HG02973 (cell line): ENCODE results near the gene CCSER2.

Experiments used
- ATAC-seq: cut with Tn5 transposase; IDR thresholded peaks from one replicate; pipeline ENCODE4 v1.9.1; 2021; ENCODE audit warnings: moderate library complexity; ENCODE audit not compliant: unreplicated experiment

The CCSER2 gene

DNA sequence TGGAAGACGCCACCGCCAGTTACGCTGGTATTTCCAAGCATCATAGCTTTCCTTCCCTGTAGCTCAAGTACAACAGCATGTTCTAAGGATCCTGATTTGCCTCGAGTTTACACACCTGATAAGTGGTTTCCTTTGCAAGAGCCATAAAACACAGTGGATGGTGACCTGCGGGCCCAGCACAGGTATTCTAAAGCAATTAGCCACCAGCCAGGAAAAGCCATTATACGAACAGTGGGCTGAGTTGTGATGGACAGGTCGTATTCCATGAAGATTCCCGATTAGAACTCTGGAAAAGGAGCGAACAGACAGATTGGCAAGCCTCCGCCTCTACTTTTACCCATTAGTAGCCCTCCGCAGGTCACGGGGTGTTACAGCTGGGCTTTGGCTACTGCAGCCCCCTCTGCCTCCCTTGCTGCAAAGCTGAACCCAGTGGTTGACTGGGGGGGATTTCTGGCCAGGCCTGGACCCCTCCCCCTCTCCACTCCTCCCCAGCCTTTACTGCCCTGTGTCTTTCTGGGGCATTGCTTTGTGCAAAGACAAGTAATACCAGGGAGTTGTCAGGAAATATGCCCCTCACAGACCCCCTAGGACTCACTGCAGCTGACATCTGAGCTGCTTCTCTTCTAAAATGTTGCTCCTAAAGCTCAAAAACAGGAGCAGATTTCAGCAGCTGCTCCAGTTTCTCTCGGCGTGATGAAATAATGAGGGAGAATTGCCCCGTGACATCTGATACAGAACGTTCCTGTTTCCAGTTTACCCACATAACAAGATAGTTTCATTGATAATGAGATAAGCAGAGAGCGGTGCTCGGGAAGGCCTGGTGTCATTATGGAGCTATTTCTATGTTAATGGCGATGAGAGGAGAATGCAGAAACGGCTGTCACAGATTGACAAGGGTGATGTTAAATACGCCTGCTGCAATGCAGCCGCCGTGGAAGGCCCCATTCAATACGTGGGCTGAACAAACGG lies 214.4 kb downstream of the CCSER2 start:
- ATAC-seq: no peak

- ATAC-seq: no peak
Measured at GRCh38 chr10:84543948-84544347, 215.6 kb downstream of the CCSER2 start.

DNA sequence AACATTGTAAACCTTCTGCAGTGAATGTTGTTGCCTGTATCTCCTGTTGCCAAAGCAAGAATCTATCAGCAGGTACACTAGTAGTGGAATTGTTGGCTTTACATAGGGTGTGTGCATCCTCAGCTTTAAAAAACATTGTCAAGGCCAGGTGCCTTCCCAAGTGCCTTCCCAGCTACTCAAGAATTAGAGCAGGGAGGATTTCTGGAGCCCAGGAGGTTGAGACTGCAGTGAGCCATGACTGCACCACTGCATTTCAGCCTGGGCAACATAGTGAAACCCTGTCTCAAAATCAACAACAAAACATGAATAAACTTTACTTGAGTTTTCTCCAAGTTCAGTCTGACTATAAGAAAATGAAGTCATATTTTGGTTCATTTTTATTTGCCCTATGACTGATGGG lies 217.3 kb downstream of the CCSER2 start:
- no peak for ATAC-seq

DNA sequence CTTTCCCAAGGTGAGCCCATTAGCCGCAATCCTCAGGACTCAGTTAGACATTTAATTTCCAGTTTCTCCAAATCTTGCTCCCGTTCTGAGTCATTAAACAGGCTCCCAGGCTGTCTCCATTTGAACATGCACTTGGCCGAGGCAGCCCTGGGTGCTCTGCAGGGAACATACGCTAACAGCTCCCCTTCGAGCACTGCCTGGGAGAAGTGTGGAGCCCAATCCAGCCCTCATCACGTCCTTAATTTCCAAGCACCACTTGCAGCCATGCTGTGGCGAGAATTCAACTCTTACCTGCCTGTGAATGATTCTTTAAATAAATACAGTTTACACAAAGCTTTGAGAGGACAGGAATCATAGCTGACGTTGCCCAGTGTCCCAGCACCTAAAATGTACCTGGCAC lies 218.2 kb downstream of the CCSER2 start:
- no peak for ATAC-seq

DNA sequence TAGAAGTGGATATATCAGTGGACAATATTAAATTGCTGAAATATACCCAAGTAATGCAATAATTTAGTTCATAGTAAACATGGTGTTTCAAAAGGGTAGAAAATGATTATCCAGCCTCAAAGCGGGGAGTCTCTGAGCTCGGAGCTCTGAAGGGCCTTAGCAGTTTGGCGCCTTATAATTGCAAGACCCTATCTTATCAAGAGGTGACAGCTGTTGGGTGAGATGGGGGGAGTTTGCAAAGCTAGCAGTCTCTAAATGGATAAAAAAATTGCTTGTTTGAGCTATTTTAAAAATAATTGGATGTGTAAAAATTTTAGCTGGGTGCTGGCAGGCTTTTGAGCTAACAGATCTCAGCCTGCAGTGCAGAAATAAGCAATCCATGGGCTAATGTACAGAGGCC lies 219.2 kb downstream of the CCSER2 start:
- ATAC-seq: no peak

DNA sequence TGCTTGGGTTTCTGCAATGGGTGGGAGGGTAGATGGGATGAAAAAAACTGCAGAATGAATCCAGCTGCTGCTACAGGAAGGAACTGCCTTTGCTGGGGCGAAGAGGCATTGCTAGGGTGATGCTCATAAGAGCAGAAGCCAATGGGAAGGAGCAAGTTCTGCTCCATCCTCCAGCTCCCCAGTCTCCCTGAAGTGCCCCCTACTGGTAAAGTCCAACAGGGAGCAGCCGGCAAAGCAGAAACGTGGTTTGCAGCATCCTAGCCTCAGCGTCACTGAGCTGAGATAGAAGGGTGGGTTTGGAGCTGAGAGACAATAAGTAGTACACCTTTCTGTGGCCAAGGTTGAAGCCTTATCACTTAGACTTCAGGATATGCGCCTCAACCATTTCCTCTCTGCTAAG lies 220.5 kb downstream of the CCSER2 start:
- no peak for ATAC-seq

- ATAC-seq: no peak
Measured at GRCh38 chr10:84549368-84550165, 221.2 kb downstream of the CCSER2 start.

GRCh38 chr10:84550756-84551436 lies 222.5 kb downstream of the CCSER2 start:
- ATAC-seq: no peak

DNA sequence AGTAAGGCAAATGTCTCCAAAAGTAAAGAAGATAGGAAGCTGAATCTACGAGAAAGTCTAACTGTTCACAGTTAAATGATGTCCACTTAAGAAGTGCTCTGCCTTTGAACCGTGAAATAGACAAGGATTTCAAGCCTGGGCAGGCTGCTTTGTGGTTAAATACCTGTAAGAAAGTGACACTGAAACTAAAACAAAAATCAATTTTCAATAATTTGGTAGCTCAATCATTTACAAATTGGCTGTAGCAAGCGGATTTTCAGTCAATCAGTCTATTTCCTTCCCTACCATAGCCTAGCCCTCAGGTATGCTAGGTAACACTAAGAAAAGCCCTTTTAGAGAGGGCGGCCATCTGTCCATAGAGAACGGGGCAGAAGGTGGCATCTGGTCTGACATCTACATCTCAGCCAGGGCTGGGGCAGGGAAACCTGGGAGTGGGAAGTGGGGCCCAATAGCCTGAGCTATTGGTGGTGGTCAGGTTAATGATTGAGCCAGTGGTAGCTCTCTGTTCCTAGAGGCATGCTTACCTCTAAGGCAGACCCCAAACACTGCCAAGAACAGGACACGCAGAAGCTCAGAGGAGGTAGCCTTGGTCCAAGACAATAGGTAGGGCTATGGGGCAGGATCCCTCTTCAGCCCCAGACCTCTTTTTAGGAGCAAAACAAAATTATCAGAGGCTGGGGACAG lies 223.2 kb downstream of the CCSER2 start:
- ATAC-seq: no peak

- no peak for ATAC-seq
Measured at GRCh38 chr10:84552478-84552877, 224.1 kb downstream of the CCSER2 start.

DNA sequence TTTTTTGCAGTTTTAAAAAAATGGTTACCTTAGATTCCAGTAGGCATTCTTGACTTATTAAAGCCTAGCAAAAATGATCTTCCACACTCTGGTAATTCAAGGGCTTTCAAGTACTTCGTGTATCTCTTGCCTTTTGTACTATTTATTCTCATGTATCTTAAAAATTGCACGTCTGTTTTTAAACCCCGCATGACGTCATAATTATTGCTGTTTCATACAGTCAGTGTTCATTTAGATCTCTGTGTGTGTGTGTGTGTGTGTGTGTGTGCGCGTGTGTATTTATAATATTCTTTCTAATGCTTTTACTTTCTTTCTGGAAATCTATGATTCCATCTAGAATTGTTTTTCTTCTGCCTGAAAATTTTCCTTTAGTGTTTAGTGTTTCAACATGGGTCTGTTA lies 234.2 kb downstream of the CCSER2 start:
- ATAC-seq: no peak

DNA sequence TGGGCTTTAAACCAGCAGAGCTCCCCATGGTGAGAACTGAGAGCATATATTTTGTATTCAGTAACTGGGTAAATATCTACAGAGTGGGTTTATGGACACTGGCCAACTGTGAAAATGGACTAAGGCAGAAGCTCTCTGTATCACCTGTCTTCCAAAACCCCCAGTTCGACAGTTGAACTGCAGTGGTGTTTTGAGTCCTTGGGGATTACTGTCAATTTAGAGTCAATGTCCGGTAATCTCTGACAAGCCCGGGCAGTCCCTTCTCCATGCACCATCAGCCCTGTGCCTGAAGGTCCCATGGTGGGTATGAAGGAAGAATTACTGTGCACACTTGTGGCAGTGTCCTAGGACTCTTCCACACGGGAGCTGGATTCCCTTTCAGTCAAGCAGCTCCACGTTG lies 235.0 kb downstream of the CCSER2 start:
- peak; percentile 75 for ATAC-seq

DNA sequence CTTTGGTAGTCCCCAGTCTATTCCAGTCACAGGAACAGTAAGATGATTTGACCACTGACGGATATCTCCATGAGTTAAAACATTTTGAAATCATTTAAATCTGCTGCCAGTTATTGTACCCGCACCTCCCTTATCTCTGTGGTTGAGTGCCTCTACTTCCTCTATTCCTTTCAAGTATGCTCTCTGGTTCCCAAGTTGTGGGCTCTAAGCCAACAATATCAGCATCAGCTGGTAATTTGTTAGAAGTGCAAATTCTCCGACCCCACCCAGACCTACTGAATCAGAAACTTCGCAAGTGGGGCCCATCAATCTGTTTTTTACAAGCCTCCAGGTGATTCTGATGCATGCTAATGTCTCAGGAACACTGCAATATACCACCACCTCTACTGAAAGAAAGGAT lies 235.5 kb downstream of the CCSER2 start:
- ATAC-seq: peak; percentile 40

- no peak for ATAC-seq
Measured at GRCh38 chr10:84565881-84566582, 237.6 kb downstream of the CCSER2 start.

DNA sequence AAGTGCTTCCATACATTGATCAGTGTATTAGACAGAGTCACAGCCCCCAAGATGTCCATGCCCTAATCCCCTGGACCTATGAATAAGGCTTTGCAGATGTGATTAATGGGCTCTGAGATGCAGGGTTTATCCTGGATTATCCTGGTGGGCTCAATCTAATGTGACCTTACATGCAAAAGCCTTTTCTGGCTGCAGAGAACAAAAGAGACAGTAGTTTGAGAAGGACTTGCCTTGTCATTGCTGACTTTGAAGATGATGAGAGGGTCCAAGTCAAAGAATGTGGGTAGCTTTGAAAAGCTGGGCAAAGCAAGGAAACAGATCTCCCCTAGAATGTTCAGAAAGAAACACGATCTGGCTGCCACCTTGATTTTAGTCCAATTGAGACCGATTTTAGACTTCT lies 238.7 kb downstream of the CCSER2 start:
- ATAC-seq: no peak
